ENCODE data around the gene FGF11.
"Not testable (repeated sequence)": the region's sequence is repeated elsewhere in the genome, so short reads cannot be mapped to it uniquely, and the experiment has no call there.

Gene FGF11

DNA sequence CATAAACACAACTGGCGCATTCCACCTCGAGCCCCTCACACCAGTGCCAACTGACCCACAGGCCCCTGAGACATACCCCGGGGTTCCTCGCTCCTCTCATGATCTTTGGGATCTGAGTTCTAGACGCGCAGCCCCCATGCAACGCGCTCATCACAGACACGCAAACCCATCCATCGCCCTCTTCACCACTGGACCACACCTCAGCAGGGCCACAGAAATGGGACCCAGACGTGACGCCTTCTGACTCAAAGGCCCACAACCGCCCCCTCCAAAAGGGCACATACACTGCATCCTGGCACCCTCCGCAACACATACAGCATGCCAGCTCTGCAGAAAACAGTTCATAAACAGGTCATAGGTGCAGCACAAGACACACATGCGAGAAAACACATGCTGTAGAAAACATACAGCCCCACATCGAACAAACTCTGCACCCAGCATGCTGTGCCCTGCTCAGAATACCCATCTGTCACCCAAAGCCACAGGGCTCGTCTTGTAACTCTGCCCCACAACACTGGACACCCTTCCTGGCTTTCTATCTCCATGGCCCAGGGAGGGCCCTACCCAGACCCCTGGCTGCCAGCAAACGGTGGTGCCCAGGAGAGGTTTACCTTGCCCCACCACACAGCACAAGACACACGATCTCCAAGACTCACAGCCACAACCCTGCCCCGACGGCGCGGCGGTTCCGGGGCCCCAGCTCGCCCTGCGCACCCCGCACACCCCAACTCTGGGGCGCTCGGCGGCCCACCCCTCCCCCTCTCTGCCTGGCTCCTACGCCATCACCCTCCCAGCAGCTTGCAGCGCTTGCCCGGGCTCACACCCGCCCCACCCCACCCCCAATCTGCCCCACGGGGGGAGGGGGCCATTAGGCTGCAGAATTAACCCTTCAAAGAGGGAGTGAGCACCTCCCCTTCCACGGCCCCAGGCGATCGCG is 39.2 kb downstream of the FGF11 start:
- no peak for DNase-seq (ENCODE audit: low read depth in 2 of 2, low spot score in 1 of 2)

DNA sequence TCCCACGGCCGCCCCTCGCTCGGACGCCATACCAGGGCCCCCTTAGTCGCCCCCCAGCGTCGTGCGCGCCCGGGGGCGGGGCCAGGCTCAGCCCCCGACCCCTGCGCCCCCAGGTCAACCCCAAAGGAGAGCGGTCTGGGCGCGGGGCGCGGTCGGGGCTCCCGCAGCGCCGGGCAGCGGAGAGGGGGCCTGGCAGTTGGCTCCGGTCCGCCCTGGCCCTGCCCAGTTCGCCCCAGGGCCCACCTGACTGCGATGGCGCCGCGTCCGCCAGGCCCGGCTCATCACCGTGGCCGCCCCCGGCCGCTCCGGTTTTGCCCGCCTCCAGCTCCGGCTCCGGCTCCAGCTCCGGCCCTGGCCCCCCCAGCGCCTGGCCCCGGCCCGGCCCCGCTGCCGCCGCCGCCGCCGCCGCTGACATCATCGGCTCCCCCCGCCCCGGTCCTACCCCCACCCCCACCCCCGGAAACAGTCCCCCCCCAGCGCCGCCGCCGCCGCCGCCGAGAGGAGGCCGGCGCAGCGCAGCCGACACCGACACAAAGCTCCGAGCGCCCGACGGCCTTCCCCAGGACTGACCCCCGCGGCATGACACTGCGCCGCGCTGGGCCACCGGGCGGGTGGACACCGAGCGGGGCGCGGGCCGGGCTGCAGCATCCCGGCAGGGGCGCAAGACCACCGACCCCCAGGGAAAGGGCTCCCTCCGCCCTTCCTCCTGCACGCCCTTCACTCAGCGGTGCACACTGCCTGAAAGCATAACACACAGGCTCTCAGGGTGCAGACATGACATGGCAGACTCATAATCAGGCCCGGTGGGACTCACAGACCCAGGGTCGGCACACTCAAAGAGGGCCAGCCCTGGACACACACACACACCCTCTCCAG is 40.1 kb downstream of the FGF11 start, which contains the start of gene ZBTB4:
Gene ZBTB4 (minus strand): TSS at position 419 of the 876 bp plus-strand sequence. CDS start 12,830 bp downstream, outside the sequence.
- DNase-seq (ENCODE audit: low read depth in 2 of 2, low spot score in 1 of 2), result peak; percentile 42 to 55

DNA sequence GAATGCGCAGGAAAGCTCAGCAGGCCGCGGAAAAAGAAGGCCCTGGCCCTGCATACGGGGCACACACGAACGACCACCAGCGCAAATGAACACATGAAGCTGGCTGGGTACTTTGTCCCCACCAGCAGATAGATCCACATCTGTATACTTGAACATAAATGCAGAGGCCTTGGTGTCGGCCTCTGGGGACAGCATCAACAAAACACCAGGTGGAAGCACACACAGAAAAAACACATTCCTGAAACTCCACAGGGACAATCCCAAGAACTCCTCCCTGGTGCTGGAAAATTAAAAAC is 40.7 kb downstream of the FGF11 start:
- no peak for DNase-seq (ENCODE audit: low read depth in 2 of 2, low spot score in 1 of 2)

DNA sequence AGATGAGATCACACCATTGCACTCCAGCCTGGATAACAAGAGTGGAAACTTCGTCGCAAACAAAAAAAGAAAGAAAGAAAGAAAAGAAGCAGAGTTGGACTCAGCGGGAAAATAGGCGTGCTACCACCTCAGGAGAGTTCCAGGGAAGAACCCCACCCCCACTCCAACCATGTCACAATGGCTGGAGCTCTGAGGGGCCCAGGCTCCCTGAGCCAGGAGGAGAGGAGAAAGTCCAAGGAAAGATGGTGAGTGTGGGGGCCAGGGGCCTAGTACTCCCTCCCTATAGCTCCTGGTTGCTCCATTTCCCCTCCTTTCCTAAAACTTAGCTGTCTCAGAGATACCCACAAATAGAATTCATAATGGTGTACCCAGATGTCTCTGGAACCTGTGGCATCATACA is 42.0 kb downstream of the FGF11 start, which contains the start of gene SLC35G6:
Gene SLC35G6 (plus strand): TSS at position 172 of the 400 bp plus-strand sequence. CDS start 71 bp downstream, at position 243.
- not testable (repeated sequence) for DNase-seq (ENCODE audit: low read depth in 2 of 2, low spot score in 1 of 2)

DNA sequence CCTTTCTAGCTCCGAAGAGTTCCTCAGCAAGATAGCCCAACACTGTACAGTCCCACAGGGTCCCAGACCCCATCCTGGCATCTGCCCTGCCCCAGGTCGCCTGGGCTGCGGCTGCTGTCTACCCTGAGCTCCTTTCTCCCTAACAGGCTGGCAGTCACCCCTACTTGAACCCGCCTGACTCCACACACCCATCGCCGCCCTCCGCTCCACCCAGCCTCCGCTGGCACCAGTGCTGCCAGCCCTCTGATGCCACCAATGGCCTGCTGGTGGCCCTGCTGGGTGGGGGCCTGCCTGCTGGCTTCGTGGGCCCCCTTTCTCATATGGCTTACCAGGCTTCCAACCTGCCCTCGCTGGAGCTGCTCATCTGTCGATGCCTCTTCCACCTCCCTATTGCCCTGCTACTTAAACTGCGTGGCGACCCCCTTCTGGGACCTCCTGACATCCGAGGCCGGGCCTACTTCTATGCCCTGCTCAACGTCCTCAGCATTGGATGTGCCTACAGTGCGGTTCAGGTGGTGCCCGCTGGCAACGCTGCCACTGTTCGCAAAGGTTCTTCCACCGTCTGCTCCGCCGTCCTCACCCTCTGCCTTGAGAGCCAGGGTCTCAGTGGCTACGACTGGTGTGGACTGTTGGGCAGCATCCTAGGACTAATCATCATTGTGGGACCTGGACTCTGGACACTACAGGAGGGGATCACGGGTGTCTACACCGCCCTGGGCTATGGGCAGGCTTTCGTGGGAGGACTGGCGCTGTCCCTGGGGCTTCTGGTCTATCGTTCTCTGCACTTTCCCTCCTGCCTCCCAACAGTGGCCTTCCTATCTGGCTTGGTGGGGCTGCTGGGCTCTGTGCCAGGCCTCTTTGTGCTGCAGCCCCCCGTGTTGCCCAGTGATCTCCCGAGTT is 42.8 kb downstream of the FGF11 start:
- DNase-seq (ENCODE audit: low read depth in 2 of 2, low spot score in 1 of 2), result not testable (repeated sequence)

DNA sequence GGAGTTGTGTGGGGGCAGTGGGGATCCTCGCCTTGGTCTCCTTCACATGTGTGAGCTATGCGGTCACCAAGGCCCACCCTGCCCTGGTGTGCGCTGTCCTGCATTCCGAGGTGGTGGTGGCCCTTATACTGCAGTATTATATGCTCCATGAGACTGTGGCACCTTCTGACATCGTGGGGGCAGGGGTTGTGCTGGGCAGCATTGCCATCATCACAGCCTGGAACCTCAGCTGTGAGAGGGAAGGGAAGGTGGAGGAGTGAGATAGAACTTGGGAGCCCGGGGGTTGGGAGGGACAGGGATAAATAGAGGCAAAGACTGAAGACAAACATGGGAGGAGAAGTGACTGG is 43.4 kb downstream of the FGF11 start:
- DNase-seq (ENCODE audit: low read depth in 2 of 2, low spot score in 1 of 2), result not testable (repeated sequence)

DNA sequence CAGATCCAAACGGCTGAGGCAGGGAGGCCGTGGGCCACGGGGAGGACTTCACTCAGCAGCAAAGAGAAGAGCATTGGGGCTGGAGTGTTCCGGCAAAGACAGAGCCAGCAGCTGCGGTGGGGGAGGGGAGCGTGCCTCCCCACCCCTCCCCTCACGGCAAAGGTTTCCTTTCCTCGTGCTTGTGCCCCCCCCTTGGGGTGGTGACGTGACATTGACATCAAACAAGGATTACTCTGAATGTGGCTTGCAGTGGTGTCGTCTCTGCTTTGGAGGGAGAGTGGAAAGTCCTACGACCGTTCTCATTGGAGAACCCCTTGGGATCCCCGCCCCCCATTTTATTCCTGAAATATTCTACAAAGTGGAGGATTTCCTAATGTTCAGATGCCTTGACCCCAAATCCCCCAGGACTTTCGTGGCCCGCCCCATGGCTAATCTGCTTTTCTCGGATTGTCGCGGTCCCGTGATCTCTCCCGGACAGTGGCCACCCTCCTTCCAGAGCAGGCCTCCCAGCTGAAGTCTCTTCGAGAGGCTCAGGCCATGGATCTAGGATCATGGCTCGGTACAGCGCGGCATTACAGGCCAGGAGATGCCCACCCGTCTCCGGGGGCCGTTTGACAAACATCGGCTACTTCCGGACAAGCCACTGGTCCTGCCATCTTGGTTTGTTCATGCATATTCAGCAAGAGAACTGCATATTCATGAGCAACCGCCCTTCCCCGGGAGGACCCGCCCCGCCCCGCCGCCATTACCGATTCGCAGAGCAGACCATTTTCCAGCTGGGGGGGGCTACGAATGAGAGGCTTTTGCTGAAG is 44.1 kb downstream of the FGF11 start:
- DNase-seq (ENCODE audit: low read depth in 2 of 2, low spot score in 1 of 2), result peak; percentile 87 to 93

DNA sequence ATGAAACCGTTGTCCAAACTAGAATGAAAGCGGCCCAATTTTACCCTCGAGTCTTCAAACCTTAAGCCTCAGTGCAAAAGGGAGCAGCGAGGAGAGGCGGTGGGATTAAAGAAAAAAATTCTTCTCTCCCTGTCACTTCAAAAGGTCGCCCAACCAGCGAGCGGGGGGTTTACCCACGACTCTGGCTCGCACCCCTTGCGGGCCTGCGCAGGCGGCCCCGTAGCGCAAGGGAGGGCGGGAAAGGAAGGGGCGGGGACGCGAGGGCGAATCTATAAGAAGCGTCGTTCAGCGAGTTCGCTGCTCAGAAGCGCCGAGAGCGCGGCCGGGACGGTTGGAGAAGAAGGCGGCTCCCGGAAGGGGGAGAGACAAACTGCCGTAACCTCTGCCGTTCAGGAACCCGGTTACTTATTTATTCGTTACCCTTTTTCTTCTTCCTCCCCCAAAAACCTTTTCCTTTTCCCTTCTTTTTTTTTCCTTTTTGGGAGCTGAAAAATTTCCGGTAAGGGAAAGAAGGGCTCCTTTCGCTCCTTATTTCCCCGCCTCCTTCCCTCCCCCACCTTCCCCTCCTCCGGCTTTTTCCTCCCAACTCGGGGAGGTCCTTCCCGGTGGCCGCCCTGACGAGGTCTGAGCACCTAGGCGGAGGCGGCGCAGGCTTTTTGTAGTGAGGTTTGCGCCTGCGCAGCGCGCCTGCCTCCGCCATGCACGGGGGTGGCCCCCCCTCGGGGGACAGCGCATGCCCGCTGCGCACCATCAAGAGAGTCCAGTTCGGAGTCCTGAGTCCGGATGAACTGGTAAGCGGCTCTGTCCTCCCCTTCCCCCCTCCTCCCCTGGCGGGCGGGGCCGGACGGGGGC is 45.0 kb downstream of the FGF11 start, which contains the start of gene POLR2A:
Gene POLR2A (plus strand): TSS at position 300 of the 852 bp plus-strand sequence.
- peak; percentile 97 to 98 for DNase-seq (ENCODE audit: low read depth in 2 of 2, low spot score in 1 of 2)

DNA sequence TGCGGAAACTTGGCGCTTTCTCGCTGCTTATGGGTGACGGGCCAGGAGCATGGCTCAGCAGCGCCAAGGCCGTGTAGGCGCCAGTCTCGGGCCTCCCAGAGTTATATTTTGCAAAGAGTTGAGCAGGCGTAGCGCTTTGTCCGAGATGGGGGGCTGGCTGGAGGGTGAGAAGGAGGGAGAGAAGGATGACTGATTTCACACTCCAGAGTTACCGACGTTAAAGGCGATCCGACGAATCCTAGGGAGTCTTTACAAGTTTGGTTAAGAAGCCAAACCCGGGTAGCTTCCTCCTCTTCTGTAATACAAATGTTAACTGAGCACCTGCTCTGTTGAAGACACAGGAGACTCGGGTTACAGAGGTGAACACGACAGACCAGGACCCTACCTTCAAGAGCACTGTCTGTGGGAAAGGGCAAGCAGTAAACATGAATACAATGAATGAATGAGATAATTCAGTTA is 45.6 kb downstream of the FGF11 start:
- DNase-seq (ENCODE audit: low read depth in 2 of 2, low spot score in 1 of 2), result no peak

DNA sequence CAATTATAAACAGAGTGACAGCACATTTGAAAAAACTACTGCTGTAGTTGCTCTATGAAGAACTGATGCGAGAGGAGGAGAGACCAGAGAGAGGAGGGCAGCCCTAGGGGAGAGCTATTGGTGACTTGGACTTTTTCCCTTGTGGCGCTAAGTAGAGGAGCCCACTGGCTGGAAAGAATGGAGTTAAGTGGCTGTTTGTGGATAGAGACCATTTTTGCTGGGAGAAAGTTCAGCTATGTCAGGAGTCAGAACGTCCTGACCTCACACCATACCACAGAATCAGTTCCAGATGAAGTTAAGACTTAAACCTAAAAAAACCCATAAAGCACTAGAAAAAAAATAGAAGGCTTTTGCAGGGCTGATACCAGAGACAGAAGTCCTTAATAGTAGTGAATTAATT is 46.9 kb downstream of the FGF11 start:
- no peak for DNase-seq (ENCODE audit: low read depth in 2 of 2, low spot score in 1 of 2)

DNA sequence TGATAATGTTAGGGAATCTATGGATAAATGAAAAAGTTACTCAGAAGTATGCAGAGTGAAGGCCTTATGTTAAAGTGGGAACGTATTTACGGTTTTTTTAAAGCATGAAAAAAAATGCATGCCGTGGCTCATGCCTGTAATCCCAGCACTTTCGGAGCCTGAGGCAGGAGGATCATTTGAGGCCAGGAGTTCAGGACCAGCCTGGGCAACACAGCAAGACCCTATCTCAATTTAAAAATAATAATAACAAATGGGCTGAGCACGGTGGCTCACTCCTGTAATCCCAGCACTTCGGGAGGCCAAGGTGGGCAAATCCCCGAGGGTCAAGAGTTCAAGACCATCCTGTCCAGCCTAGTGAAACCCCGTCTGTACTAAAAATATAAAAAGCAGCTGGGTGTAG is 50.8 kb downstream of the FGF11 start:
- no peak for DNase-seq (ENCODE audit: low read depth in 2 of 2, low spot score in 1 of 2)

DNA sequence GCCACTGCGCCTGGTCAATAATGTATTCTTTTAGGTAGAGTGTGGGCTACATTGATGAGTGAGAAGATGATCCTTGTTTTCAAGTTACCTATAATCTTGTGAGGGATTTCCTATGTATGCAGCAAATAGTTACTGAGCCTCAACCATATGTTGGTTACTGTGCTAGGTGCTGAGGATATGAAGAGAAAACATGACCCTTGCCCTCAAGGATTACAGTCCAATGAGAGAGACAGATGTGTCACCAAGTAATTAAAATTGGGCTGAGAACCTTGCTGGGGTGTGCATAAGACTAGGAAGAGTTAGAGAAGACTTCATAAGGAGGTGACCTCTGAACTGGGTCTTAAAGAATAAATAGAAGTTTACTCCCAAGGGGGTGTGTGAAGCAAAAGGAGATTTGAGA is 52.3 kb downstream of the FGF11 start:
- DNase-seq (ENCODE audit: low read depth in 2 of 2, low spot score in 1 of 2), result no peak

DNA sequence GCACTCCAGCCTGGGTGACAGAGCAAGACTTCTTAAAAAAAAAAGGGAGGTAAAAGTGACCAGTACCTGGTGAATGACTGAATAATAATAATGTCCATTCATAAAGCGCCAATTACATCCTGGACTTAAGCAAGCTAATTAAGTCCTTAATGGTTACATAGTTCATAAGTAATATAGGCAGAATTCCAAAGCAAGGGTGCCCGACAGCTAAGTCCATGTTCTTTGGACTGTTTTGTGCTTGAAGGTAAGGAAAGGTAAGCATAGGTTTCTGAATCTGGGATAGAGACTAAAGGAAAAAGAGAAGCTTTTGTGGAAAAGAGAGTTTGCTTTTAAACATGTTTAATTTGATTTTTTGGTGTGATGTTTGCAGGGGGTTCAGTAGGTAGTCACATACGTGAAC is 54.6 kb downstream of the FGF11 start:
- no peak for DNase-seq (ENCODE audit: low read depth in 2 of 2, low spot score in 1 of 2)

Measured in stimulated activated CD8-positive, alpha-beta memory T cell treated with anti-CD3 and anti-CD28 coated beads, Interleukin-4, amount 100 ng/mL, for 1 hour (primary cell).